SJSA1 (cell line): ENCODE measurements around the gene IL13RA1. TPM values are rescaled to one million over a fixed set of nuclear protein-coding genes. Genes with fewer than 3 reads are reported as not detected.

Experiments used
- DNase-seq, 2 experiments: peaks; one replicate each; pipeline ENCODE4 v3.0.0-alpha.2; 2015 to 2020; ENCODE audit warnings: low spot score in 2 of 2, low read depth in 1 of 2
- H3K27ac ChIP-seq: fragments of 250-450 bp; sonication (Bioruptor Pico); 2 replicates; pipeline ENCODE4 v1.5.1; 2020; ENCODE audit warnings: mild to moderate bottlenecking, moderate library complexity
- H3K27me3 ChIP-seq: fragments of 250-450 bp; sonication (Bioruptor Pico); replicated peaks from 2 replicates; pipeline ENCODE4 v1.5.1; 2020; ENCODE audit warnings: mild to moderate bottlenecking, moderate library complexity
- H3K36me3 ChIP-seq: fragments of 250-450 bp; sonication (Bioruptor Pico); 2 replicates; pipeline ENCODE4 v1.5.1; 2020; ENCODE audit warnings: mild to moderate bottlenecking
- H3K4me1 ChIP-seq: fragments of 250-450 bp; sonication (Bioruptor Pico); replicated peaks from 2 replicates; pipeline ENCODE4 v1.6.1; 2021; ENCODE audit warnings: mild to moderate bottlenecking
- H3K4me3 ChIP-seq: fragments of 250-450 bp; sonication (Bioruptor Pico); 2 replicates; pipeline ENCODE4 v1.5.1; 2020; ENCODE audit warnings: mild to moderate bottlenecking
- H3K9me3 ChIP-seq: fragments of 250-450 bp; sonication (Bioruptor Pico); replicated peaks from 2 replicates; pipeline ENCODE4 v1.5.1; 2020; ENCODE audit warnings: mild to moderate bottlenecking
- total RNA-seq: library from RNA; depleted of rRNA; stranded (reverse); fragments of >200 nt; shearing (Covaris generic); gene quantifications from 2 replicates; pipeline ENCODE4 v1.2.3, GENCODE V29; 2014

IL13RA1 gene
- total RNA-seq, 1 experiment from 2014 or later, result 52.3 TPM

GRCh38 chrX:118736394-118737010 lies 9.1 kb downstream of the IL13RA1 start:
- DNase-seq, result peak in 1 of 2 experiments; percentile 17
- Histone ChIP-seq H3K9me3 (no peaks in the 10 kb centered on the region), H3K27ac (peak overlapping the region; percentile 17; the same call in 1 of the 2 replicates), H3K4me1 (peaks cover 11% of the 10 kb centered on the region; the same call in 1 of the 2 replicates), H3K27me3 (no peaks in the 10 kb centered on the region), H3K36me3 (no peaks in the 10 kb centered on the region), H3K4me3 (no peak overlapping the region)

- Histone ChIP-seq H3K27me3 (no peaks in the 10 kb centered on the region), H3K27ac (no peak overlapping the region), H3K4me3 (no peak overlapping the region), H3K9me3 (no peaks in the 10 kb centered on the region), H3K36me3 (no peaks in the 10 kb centered on the region; the same call in 1 of the 2 replicates), H3K4me1 (peaks cover 19% of the 10 kb centered on the region)
- no peak for DNase-seq
These were observed 12.2 kb downstream of the IL13RA1 start for GRCh38 chrX:118739577-118739976.

- Histone ChIP-seq H3K4me1 (peaks cover 19% of the 10 kb centered on the region), H3K27ac (no peak overlapping the region), H3K27me3 (no peaks in the 10 kb centered on the region), H3K4me3 (no peak overlapping the region), H3K36me3 (no peaks in the 10 kb centered on the region; the same call in 1 of the 2 replicates), H3K9me3 (no peaks in the 10 kb centered on the region)
- DNase-seq, result no peak
These were observed 13.0 kb downstream of the IL13RA1 start for GRCh38 chrX:118740276-118740889.

- H3K4me3 ChIP-seq, result no peak overlapping the region
- no peaks in the 10 kb centered on the region; the same call in 1 of the 2 replicates for H3K36me3 ChIP-seq
- no peak overlapping the region for H3K27ac ChIP-seq
- no peak for DNase-seq
- no peaks in the 10 kb centered on the region for H3K27me3 ChIP-seq
- no peaks in the 10 kb centered on the region for H3K9me3 ChIP-seq
- H3K4me1 ChIP-seq, result peaks cover 8% of the 10 kb centered on the region
These were observed 14.8 kb downstream of the IL13RA1 start for GRCh38 chrX:118742176-118742575.

GRCh38 chrX:118745570-118745969 lies 18.2 kb downstream of the IL13RA1 start:
- DNase-seq, result no peak
- no peaks in the 10 kb centered on the region for H3K27me3 ChIP-seq
- H3K9me3 ChIP-seq, result no peaks in the 10 kb centered on the region
- H3K4me1 ChIP-seq, result peaks cover 8% of the 10 kb centered on the region
- no peak overlapping the region for H3K27ac ChIP-seq
- no peak overlapping the region for H3K4me3 ChIP-seq
- no peaks in the 10 kb centered on the region; the same call in 1 of the 2 replicates for H3K36me3 ChIP-seq

GRCh38 chrX:118751950-118752783 lies 24.8 kb downstream of the IL13RA1 start:
- DNase-seq, result no peak
- Histone ChIP-seq H3K4me3 (no peak overlapping the region), H3K4me1 (no peaks in the 10 kb centered on the region), H3K9me3 (no peaks in the 10 kb centered on the region), H3K36me3 (no peaks in the 10 kb centered on the region), H3K27me3 (no peaks in the 10 kb centered on the region), H3K27ac (no peak overlapping the region)

GRCh38 chrX:118755633-118756032 lies 28.2 kb downstream of the IL13RA1 start:
- no peak for DNase-seq
- Histone ChIP-seq H3K27ac (no peak overlapping the region), H3K4me1 (no peaks in the 10 kb centered on the region), H3K4me3 (no peak overlapping the region), H3K36me3 (no peaks in the 10 kb centered on the region), H3K9me3 (no peaks in the 10 kb centered on the region), H3K27me3 (no peaks in the 10 kb centered on the region)

- Histone ChIP-seq H3K4me1 (no peaks in the 10 kb centered on the region), H3K27ac (no peak overlapping the region), H3K4me3 (no peak overlapping the region), H3K9me3 (no peaks in the 10 kb centered on the region), H3K27me3 (no peaks in the 10 kb centered on the region), H3K36me3 (no peaks in the 10 kb centered on the region)
- no peak for DNase-seq
These were observed 28.7 kb downstream of the IL13RA1 start for GRCh38 chrX:118756101-118756500.

GRCh38 chrX:118758511-118758910 lies 31.1 kb downstream of the IL13RA1 start:
- H3K4me3 ChIP-seq, result no peak overlapping the region
- H3K4me1 ChIP-seq, result no peaks in the 10 kb centered on the region
- no peaks in the 10 kb centered on the region for H3K9me3 ChIP-seq
- H3K27ac ChIP-seq, result no peak overlapping the region
- DNase-seq, result no peak
- no peaks in the 10 kb centered on the region for H3K27me3 ChIP-seq
- no peaks in the 10 kb centered on the region for H3K36me3 ChIP-seq

- Histone ChIP-seq H3K27me3 (no peaks in the 10 kb centered on the region), H3K4me1 (no peaks in the 10 kb centered on the region), H3K9me3 (no peaks in the 10 kb centered on the region), H3K36me3 (no peaks in the 10 kb centered on the region), H3K4me3 (no peak overlapping the region), H3K27ac (no peak overlapping the region)
- no peak for DNase-seq
These were observed 32.6 kb downstream of the IL13RA1 start for GRCh38 chrX:118760025-118760424.

GRCh38 chrX:118761939-118762707 lies 34.7 kb downstream of the IL13RA1 start:
- Histone ChIP-seq H3K36me3 (no peaks in the 10 kb centered on the region), H3K27me3 (no peaks in the 10 kb centered on the region), H3K27ac (no peak overlapping the region), H3K4me3 (no peak overlapping the region), H3K9me3 (no peaks in the 10 kb centered on the region), H3K4me1 (no peaks in the 10 kb centered on the region)
- no peak for DNase-seq

GRCh38 chrX:118763489-118763888 lies 36.1 kb downstream of the IL13RA1 start:
- Histone ChIP-seq H3K9me3 (no peaks in the 10 kb centered on the region), H3K27me3 (no peaks in the 10 kb centered on the region), H3K4me1 (no peaks in the 10 kb centered on the region), H3K4me3 (no peak overlapping the region), H3K36me3 (no peaks in the 10 kb centered on the region), H3K27ac (no peak overlapping the region)
- DNase-seq, result no peak

GRCh38 chrX:118764122-118764521 lies 36.7 kb downstream of the IL13RA1 start:
- Histone ChIP-seq H3K4me1 (no peaks in the 10 kb centered on the region), H3K27ac (no peak overlapping the region), H3K9me3 (no peaks in the 10 kb centered on the region), H3K4me3 (no peak overlapping the region), H3K27me3 (no peaks in the 10 kb centered on the region), H3K36me3 (no peaks in the 10 kb centered on the region)
- no peak for DNase-seq
